Psoas muscle (tissue), 8 donors: ENCODE data around the gene TFB1M. TPM values are rescaled to one million over a fixed set of nuclear protein-coding genes. Genes with fewer than 3 reads are reported as not detected.

Source experiments
- ATAC-seq, 4 donors: fragments of 200-7000 bp; cut with Tn5 transposase; one replicate each; pipeline ENCODE4 v1.9.1; 2020; ENCODE audit warnings: moderate library complexity in 3 of 4, mild to moderate bottlenecking in 2 of 4
- DNase-seq, 2 donors: peaks; one replicate each; pipeline ENCODE4 v3.0.0-alpha.2; 2020
- H3K27ac ChIP-seq: fragments of 200-600 bp; one replicate; pipeline ENCODE4 v1.8.0; 2022
- H3K27me3 ChIP-seq, 3 donors: fragments of 200-600 bp in 1 of 3; one replicate each; pipeline versions ENCODE4 v1.6.1 to v1.8.0; 2013 to 2022; ENCODE audit warnings: low read length in 2 of 3, mild to moderate bottlenecking in 2 of 3, moderate library complexity in 1 of 3; ENCODE audit not compliant: insufficient read depth in 3 of 3
- H3K36me3 ChIP-seq, 2 donors: fragments of 200-600 bp in 1 of 2; one replicate each; pipeline versions ENCODE4 v1.6.1 to v1.8.0; 2013 to 2022; ENCODE audit warnings: low read depth in 1 of 2, mild to moderate bottlenecking in 1 of 2, moderate library complexity in 1 of 2; ENCODE audit not compliant: insufficient read depth in 1 of 2
- H3K4me1 ChIP-seq: fragments of 200-600 bp; one replicate; pipeline ENCODE4 v1.8.0; 2022
- H3K4me3 ChIP-seq: fragments of 200-600 bp; one replicate; pipeline ENCODE4 v1.8.0; 2022; ENCODE audit warnings: mild to moderate bottlenecking
- H3K9me3 ChIP-seq: fragments of 200-600 bp; one replicate; pipeline ENCODE4 v1.8.0; 2022
- CTCF ChIP-seq: fragments of 200-600 bp; IDR thresholded peaks from one replicate; pipeline ENCODE4 v1.8.0; 2022; ENCODE audit warnings: antibody characterized with exemption
- WGBS, 3 donors: extraction: QIAGEN DNeasy Blood & Tissue Kit; methylation state at CpG; one replicate each; pipeline versions ENCODE4 v1.1.6 to v1.1.7; 2013; 5-methylcytosine and 5-hydroxymethylcytosine counted together
- intact Hi-C, 2 donors: fragments of 100-400 bp; cut with DNase I; formaldehyde crosslinking; loops; one replicate each; pipeline versions ENCODE4 v1.11.0 to v1.14.2; 2022
- polyA plus RNA-seq, 3 donors: library from polyadenylated mRNA; stranded (reverse); fragments of 200-250 nt; gene quantifications; one replicate each; pipeline ENCODE4 v1.2.3, GENCODE V29; 2013
- total RNA-seq, 4 donors: library from RNA; stranded (reverse); fragmentation: NEBNext Ultra II Directional in 2 of 4; extraction: Animal tissue kit (Norgen Biotek cat#: 25700) in 2 of 4; gene quantifications; one replicate each; pipeline versions ENCODE4 v1.2.1 to v1.2.4, GENCODE V29; 2021 to 2023
- donor health status: healthy with polysubstance abuse.
- donor health status: DM: no; HTN: no; CAD: no; lungs with moderate emphysema.
- donor health status: Bipolar disorder and iron deficiency.
- donor health status: healthy.
- donor health status: DM: yes; HTN: yes; CAD: no.
- donor health status: DM: no; HTN: no; CAD: no.
- donor health status: DM: no; HTN: no; CAD: no.
- donor health status: DM: yes; HTN: yes; CAD: no.

Gene TFB1M
- total and polyA plus RNA-seq, 7 donors, result 7.2 to 25.9 (median 17.8) TPM

GRCh38 chr6:155330922-155331321, 16.6 kb upstream of the TFB1M start:
- Histone ChIP-seq H3K27me3 (no peaks in the 10 kb centered on the region), H3K4me3 (no peak overlapping the region), H3K9me3 (no peaks in the 10 kb centered on the region), H3K27ac (no peak overlapping the region), H3K36me3 (no peaks in the 10 kb centered on the region), H3K4me1 (peaks cover 17% of the 10 kb centered on the region)
- intact Hi-C loops, result no loop called here
- WGBS, 3 donors, result 93 to 95% (median 94%) methylated on average over 6 of the region's 6 CpGs
- ATAC-seq (no peak), DNase-seq (no peak)
- no peak for TF ChIP-seq CTCF

DNA sequence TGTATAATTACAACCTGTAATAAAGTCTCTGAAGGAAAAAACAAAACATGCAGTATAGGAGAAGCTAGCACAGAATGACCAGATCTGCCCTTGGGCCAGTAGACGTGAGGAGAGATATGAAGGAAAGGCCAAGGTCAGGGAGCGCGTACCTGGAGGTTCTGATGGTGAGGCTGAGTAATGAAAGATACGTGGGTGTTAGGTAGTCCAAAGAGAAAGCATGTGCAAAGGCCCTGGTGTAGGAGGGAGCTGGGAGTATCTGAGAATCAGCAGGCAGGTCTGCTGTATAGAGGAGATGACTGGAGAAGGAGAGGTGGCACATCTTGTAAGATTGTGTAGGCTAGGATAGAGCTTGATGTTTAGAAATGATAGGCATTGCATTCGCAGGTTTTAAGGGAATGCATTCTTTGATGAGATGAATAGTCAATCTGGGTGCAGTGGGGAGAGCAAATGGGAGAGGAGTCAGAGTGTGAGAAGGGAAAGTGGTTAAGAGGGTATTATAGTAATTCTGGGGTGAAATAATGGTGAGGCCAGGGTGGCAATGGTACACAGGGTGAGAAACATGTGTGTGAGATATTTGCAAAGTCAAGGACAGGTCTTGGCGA, 15.9 kb upstream of the TFB1M start:
- 95 to 96% (median 96%) methylated on average over 6 of the region's 6 CpGs for WGBS, 3 donors
- intact Hi-C loops, result no loop called here

DNA sequence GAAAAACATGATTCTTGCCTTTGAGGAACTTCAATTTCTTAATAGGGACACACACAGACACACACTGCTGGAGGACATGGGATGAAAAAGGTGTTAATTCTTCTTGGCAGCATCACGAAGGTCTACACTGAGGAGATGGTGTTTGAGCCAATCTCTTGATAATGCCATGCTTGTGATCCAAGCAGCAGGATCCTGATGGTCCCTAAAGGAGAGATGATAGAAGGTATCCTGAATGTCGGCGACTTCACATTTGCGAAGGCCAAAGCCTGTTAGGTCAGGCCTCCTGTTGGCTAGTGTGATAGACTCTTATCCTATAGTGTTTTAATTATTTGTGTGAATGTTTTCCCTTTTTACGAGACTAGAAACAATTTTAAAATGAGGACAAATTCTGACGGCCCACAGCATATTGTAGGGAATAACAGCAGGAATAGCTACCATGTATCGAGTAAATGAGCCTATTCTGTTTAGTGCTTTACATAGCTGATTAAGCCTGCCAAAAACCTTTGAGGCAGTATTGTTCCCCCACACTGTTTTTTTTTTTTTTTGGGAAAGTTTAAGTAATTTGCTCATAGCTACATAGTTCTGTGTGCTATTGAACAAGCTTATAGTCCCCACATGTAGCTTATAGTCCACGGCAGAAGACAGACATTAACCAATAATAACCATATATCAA, 15.3 kb upstream of the TFB1M start:
- no peaks in the 10 kb centered on the region for H3K27me3 ChIP-seq
- 88 to 93% (median 89%) methylated on average over 8 of the region's 8 CpGs for WGBS, 3 donors
- DNase-seq, result no peak
- intact Hi-C loops, result loop anchor here (2.0 to 10.0 kb wide), 3 partner anchors 203 to 1695 kb away; no protein-coding TSS in a partner anchor
- ATAC-seq, result no peak
- H3K9me3 ChIP-seq, result no peaks in the 10 kb centered on the region
- H3K36me3 ChIP-seq, result no peaks in the 10 kb centered on the region
- no peak overlapping the region for H3K27ac ChIP-seq
- no peak overlapping the region for H3K4me3 ChIP-seq
- H3K4me1 ChIP-seq, result peaks cover 17% of the 10 kb centered on the region
- no peak for TF ChIP-seq CTCF

More for the DNA sequence above, 15.9 kb upstream of the TFB1M start:
- H3K27me3 ChIP-seq, result no peaks in the 10 kb centered on the region
- DNase-seq (no peak), ATAC-seq (no peak)
- no peak for TF ChIP-seq CTCF
- H3K36me3 ChIP-seq, result no peaks in the 10 kb centered on the region
- no peaks in the 10 kb centered on the region for H3K9me3 ChIP-seq
- no peak overlapping the region for H3K4me3 ChIP-seq
- H3K4me1 ChIP-seq, result peaks cover 17% of the 10 kb centered on the region
- no peak overlapping the region for H3K27ac ChIP-seq

GRCh38 chr6:155328539-155329459, 14.5 kb upstream of the TFB1M start:
- H3K4me3 ChIP-seq, result no peak overlapping the region
- H3K36me3 ChIP-seq, result no peaks in the 10 kb centered on the region
- ATAC-seq (no peak), DNase-seq (no peak)
- H3K4me1 ChIP-seq, result peaks cover 12% of the 10 kb centered on the region
- H3K9me3 ChIP-seq, result no peaks in the 10 kb centered on the region
- intact Hi-C loops, result loop anchor here (2.0 to 10.0 kb wide), 3 partner anchors 204 to 1696 kb away; no protein-coding TSS in a partner anchor
- no peak overlapping the region for H3K27ac ChIP-seq
- no peaks in the 10 kb centered on the region for H3K27me3 ChIP-seq
- 77 to 87% (median 83%) methylated on average over 6 of the region's 6 CpGs for WGBS, 3 donors
- no peak for TF ChIP-seq CTCF
